Loucy (cell line): ENCODE measurements around the gene ELOVL7.
"Not testable (repeated sequence)": the region's sequence is repeated elsewhere in the genome, so short reads cannot be mapped to it uniquely, and the experiment has no call there.

ENCODE experiments used
- H2AFZ ChIP-seq: fragments of 200-600 bp; sonication (generic); 2 replicates; pipeline ENCODE4 v1.6.0; 2016; ENCODE audit warnings: antibody characterized with exemption, mild to moderate bottlenecking, low read length, moderate library complexity
- H3F3A ChIP-seq: fragments of 200-600 bp; 2 replicates; pipeline ENCODE4 v1.6.0; 2016; ENCODE audit warnings: antibody characterized with exemption, low read depth, mild to moderate bottlenecking
- H3K27me3 ChIP-seq: fragments of 200-600 bp; sonication (generic); 2 replicates; pipeline ENCODE4 v1.6.1; 2014; ENCODE audit warnings: low read length, mild to moderate bottlenecking; ENCODE audit not compliant: insufficient read depth, poor library complexity, severe bottlenecking
- H3K36me3 ChIP-seq: fragments of 200-600 bp; sonication (generic); 2 replicates; pipeline ENCODE4 v1.6.1; 2016; ENCODE audit warnings: low read length; ENCODE audit not compliant: insufficient read depth
- H3K4me1 ChIP-seq: fragments of 200-600 bp; sonication (generic); 2 replicates; pipeline ENCODE4 v1.5.1; 2014; ENCODE audit warnings: low read length, mild to moderate bottlenecking; ENCODE audit not compliant: insufficient read depth, poor library complexity, severe bottlenecking
- H3K4me2 ChIP-seq: fragments of 200-600 bp; sonication (generic); 2 replicates; pipeline ENCODE4 v1.6.0; 2014; ENCODE audit warnings: antibody characterized with exemption, low read length, low read depth, mild to moderate bottlenecking; ENCODE audit not compliant: poor library complexity, severe bottlenecking
- H3K4me3 ChIP-seq: fragments of 200-600 bp; sonication (generic); 2 replicates; pipeline ENCODE4 v1.5.1; 2014; ENCODE audit warnings: low read length, mild to moderate bottlenecking, mixed read lengths; ENCODE audit not compliant: poor library complexity, severe bottlenecking
- H3K79me2 ChIP-seq: fragments of 200-600 bp; sonication (generic); 2 replicates; pipeline ENCODE4 v1.6.1; 2014; ENCODE audit warnings: low read length; ENCODE audit not compliant: insufficient read depth
- H3K9ac ChIP-seq: fragments of 200-600 bp; sonication (generic); 2 replicates; pipeline ENCODE4 v1.6.0; 2014; ENCODE audit warnings: mild to moderate bottlenecking, low read depth, low read length, moderate library complexity; ENCODE audit not compliant: poor library complexity, severe bottlenecking
- H3K9me2 ChIP-seq: fragments of 200-600 bp; sonication (generic); replicated peaks from 2 replicates; pipeline ENCODE4 v1.6.1; 2016; ENCODE audit warnings: low read depth, low read length, mixed read lengths
- H3K9me3 ChIP-seq: fragments of 200-600 bp; sonication (generic); 2 replicates; pipeline ENCODE4 v1.6.1; 2014; ENCODE audit warnings: mild to moderate bottlenecking, antibody characterized with exemption, low read length, low read depth; ENCODE audit not compliant: insufficient read depth
- H4K20me1 ChIP-seq: fragments of 200-600 bp; sonication (generic); 2 replicates; pipeline ENCODE4 v1.6.0; 2014; ENCODE audit warnings: antibody characterized with exemption, low read length, mild to moderate bottlenecking; ENCODE audit not compliant: insufficient read depth, poor library complexity, severe bottlenecking
- EZH2phosphoT487 ChIP-seq: fragments of 200-600 bp; IDR thresholded peaks from 2 replicates; pipeline ENCODE4 v1.6.1; 2018; ENCODE audit warnings: antibody characterized with exemption, mild to moderate bottlenecking, moderate library complexity, borderline replicate concordance
- TF ChIP-seq, protein P1 (sequence below): fragments of 200-600 bp; sonication (generic); conservative IDR thresholded peaks from 2 replicates; pipeline ENCODE4 v1.5.1; 2014; ENCODE audit warnings: mild to moderate bottlenecking, antibody characterized with exemption, low read length

Gene ELOVL7

GRCh38 chr5:60870857-60871256 lies 26.8 kb upstream of the ELOVL7 start:
- Histone ChIP-seq H3K4me3 (no peak overlapping the region), H3K9ac (no peak overlapping the region), H4K20me1 (no peaks in the 10 kb centered on the region), H3K9me3 (no peaks in the 10 kb centered on the region; the same call in 1 of the 2 replicates), H3F3A (no peaks in the 10 kb centered on the region), H2AFZ (no peak overlapping the region), H3K79me2 (no peaks in the 10 kb centered on the region), H3K27me3 (no peaks in the 10 kb centered on the region), H3K4me1 (no peaks in the 10 kb centered on the region), H3K36me3 (no peaks in the 10 kb centered on the region), H3K9me2 (no peaks in the 10 kb centered on the region), H3K4me2 (no peak overlapping the region)
- TF ChIP-seq, protein P1, sequence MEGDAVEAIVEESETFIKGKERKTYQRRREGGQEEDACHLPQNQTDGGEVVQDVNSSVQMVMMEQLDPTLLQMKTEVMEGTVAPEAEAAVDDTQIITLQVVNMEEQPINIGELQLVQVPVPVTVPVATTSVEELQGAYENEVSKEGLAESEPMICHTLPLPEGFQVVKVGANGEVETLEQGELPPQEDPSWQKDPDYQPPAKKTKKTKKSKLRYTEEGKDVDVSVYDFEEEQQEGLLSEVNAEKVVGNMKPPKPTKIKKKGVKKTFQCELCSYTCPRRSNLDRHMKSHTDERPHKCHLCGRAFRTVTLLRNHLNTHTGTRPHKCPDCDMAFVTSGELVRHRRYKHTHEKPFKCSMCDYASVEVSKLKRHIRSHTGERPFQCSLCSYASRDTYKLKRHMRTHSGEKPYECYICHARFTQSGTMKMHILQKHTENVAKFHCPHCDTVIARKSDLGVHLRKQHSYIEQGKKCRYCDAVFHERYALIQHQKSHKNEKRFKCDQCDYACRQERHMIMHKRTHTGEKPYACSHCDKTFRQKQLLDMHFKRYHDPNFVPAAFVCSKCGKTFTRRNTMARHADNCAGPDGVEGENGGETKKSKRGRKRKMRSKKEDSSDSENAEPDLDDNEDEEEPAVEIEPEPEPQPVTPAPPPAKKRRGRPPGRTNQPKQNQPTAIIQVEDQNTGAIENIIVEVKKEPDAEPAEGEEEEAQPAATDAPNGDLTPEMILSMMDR: no peak
- no peak for TF ChIP-seq EZH2phosphoT487

- not testable (repeated sequence) for H3K4me2 ChIP-seq, H3K27me3 ChIP-seq, H2AFZ ChIP-seq, H3K4me1 ChIP-seq, H3K9me3 ChIP-seq, H4K20me1 ChIP-seq, H3K9ac ChIP-seq, H3K9me2 ChIP-seq, H3K4me3 ChIP-seq, H3F3A ChIP-seq, H3K36me3 ChIP-seq, H3K79me2 ChIP-seq
Observed at GRCh38 chr5:60860572-60860971, 16.5 kb upstream of the ELOVL7 start.

- Histone ChIP-seq H3F3A (no peaks in the 10 kb centered on the region), H4K20me1 (no peaks in the 10 kb centered on the region), H3K4me1 (no peaks in the 10 kb centered on the region), H3K79me2 (no peaks in the 10 kb centered on the region), H3K9me3 (no peaks in the 10 kb centered on the region), H3K4me2 (no peak overlapping the region), H3K9me2 (no peaks in the 10 kb centered on the region), H3K4me3 (no peak overlapping the region), H3K9ac (no peak overlapping the region), H3K36me3 (no peaks in the 10 kb centered on the region), H3K27me3 (no peaks in the 10 kb centered on the region), H2AFZ (no peak overlapping the region)
- TF ChIP-seq, protein P1: no peak
- no peak for TF ChIP-seq EZH2phosphoT487
Observed at GRCh38 chr5:60856066-60856465, 12.0 kb upstream of the ELOVL7 start.

GRCh38 chr5:60852940-60853339 lies 8.9 kb upstream of the ELOVL7 start:
- no peak overlapping the region for H2AFZ ChIP-seq
- H3K9ac ChIP-seq: no peak overlapping the region
- no peaks in the 10 kb centered on the region for H3K4me1 ChIP-seq
- no peaks in the 10 kb centered on the region for H4K20me1 ChIP-seq
- no peaks in the 10 kb centered on the region for H3K79me2 ChIP-seq
- no peaks in the 10 kb centered on the region for H3F3A ChIP-seq
- no peaks in the 10 kb centered on the region for H3K27me3 ChIP-seq
- H3K9me3 ChIP-seq: no peaks in the 10 kb centered on the region
- no peaks in the 10 kb centered on the region for H3K9me2 ChIP-seq
- H3K4me2 ChIP-seq: no peak overlapping the region
- H3K36me3 ChIP-seq: no peaks in the 10 kb centered on the region
- no peak overlapping the region for H3K4me3 ChIP-seq
- TF ChIP-seq, protein P1: no peak
- TF ChIP-seq EZH2phosphoT487: no peak
